Measurements from ENCODE around the gene PIEZO2.

PIEZO2 gene

GRCh38 chr18:11113046-11113548, 36.3 kb downstream of the PIEZO2 start:
- no peak for DNase-seq (ENCODE audit: low read depth)

GRCh38 chr18:11112286-11112685, 37.1 kb downstream of the PIEZO2 start:
- no peak for DNase-seq (ENCODE audit: low read depth)

GRCh38 chr18:11110509-11110908, 38.9 kb downstream of the PIEZO2 start:
- no peak for DNase-seq (ENCODE audit: low read depth)

- no peak for DNase-seq (ENCODE audit: low read depth)
These were observed 40.4 kb downstream of the PIEZO2 start for GRCh38 chr18:11108947-11109346.

- no peak for DNase-seq (ENCODE audit: low read depth)
These were observed 42.5 kb downstream of the PIEZO2 start for GRCh38 chr18:11106894-11107293.

GRCh38 chr18:11105463-11105862, 43.9 kb downstream of the PIEZO2 start:
- no peak for DNase-seq (ENCODE audit: low read depth)

- no peak for DNase-seq (ENCODE audit: low read depth)
These were observed 45.1 kb downstream of the PIEZO2 start for GRCh38 chr18:11104307-11104706.

- DNase-seq (ENCODE audit: low read depth): no peak
These were observed 52.3 kb downstream of the PIEZO2 start for GRCh38 chr18:11096839-11097750.

- no peak for DNase-seq (ENCODE audit: low read depth)
These were observed 53.0 kb downstream of the PIEZO2 start for GRCh38 chr18:11096411-11096810.

- DNase-seq (ENCODE audit: low read depth): no peak
These were observed 53.6 kb downstream of the PIEZO2 start for GRCh38 chr18:11095674-11096293.

- no peak for DNase-seq (ENCODE audit: low read depth)
These were observed 54.2 kb downstream of the PIEZO2 start for GRCh38 chr18:11095211-11095610.

- DNase-seq (ENCODE audit: low read depth): no peak
These were observed 57.6 kb downstream of the PIEZO2 start for GRCh38 chr18:11091746-11092145.

GRCh38 chr18:11089931-11090715, 59.2 kb downstream of the PIEZO2 start:
- DNase-seq (ENCODE audit: low read depth): no peak

- no peak for DNase-seq (ENCODE audit: low read depth)
These were observed 68.3 kb downstream of the PIEZO2 start for GRCh38 chr18:11081009-11081532.

- no peak for DNase-seq (ENCODE audit: low read depth)
These were observed 70.9 kb downstream of the PIEZO2 start for GRCh38 chr18:11078491-11078890.

- no peak for DNase-seq (ENCODE audit: low read depth)
These were observed 71.7 kb downstream of the PIEZO2 start for GRCh38 chr18:11077548-11078187.

- no peak for DNase-seq (ENCODE audit: low read depth)
These were observed 74.5 kb downstream of the PIEZO2 start for GRCh38 chr18:11074889-11075288.

GRCh38 chr18:11073971-11074370, 75.4 kb downstream of the PIEZO2 start:
- DNase-seq (ENCODE audit: low read depth): no peak

GRCh38 chr18:11072632-11073031, 76.7 kb downstream of the PIEZO2 start:
- DNase-seq (ENCODE audit: low read depth): no peak

- DNase-seq (ENCODE audit: low read depth): no peak
These were observed 78.1 kb downstream of the PIEZO2 start for GRCh38 chr18:11071300-11071699.

GRCh38 chr18:11070593-11070992, 78.8 kb downstream of the PIEZO2 start:
- DNase-seq (ENCODE audit: low read depth): no peak

- DNase-seq (ENCODE audit: low read depth): no peak
These were observed 83.3 kb downstream of the PIEZO2 start for GRCh38 chr18:11066038-11066437.

Measured in activated T-helper 9 cell treated with anti-CD3 and anti-CD28 coated beads, Interleukin-2, amount 50 U/mL, for 16 hours (primary cell).